SK-MEL-5 (cell line): ENCODE measurements around the gene C22orf31. TPM values are rescaled to one million over a fixed set of nuclear protein-coding genes. Genes with fewer than 3 reads are reported as not detected.
"Not testable (repeated sequence)": the region's sequence is repeated elsewhere in the genome, so short reads cannot be mapped to it uniquely, and the experiment has no call there.

ENCODE experiments used
- DNase-seq: peaks from one replicate; pipeline ENCODE4 v3.0.0-alpha.2; 2016; ENCODE audit warnings: low read depth, low spot score
- in situ Hi-C: cut with HindIII; loops from 2 replicates; pipeline ENCODE4 v1.10.0; 2016; ENCODE audit warnings: low sequenced_read_pairs, high pct_unique_total_duplicates, low pct_unique_long_range_greater_than_20kb
- total RNA-seq: library from RNA; depleted of rRNA; stranded (reverse); fragments of >200 nt; shearing (Covaris generic); gene quantifications from 2 replicates; pipeline ENCODE4 v1.2.3, GENCODE V29; 2014

C22orf31 gene
- total RNA-seq, 1 experiment from 2014 or later = not detected

GRCh38 chr22:29083933-29084591, 22.4 kb upstream of the C22orf31 start:
- DNase-seq = no peak
- in situ Hi-C loops = no loop called here

- in situ Hi-C loops, DNase-seq: not testable (repeated sequence)
These were observed 21.9 kb upstream of the C22orf31 start for GRCh38 chr22:29083576-29083932.

- in situ Hi-C loops = no loop called here
- DNase-seq = no peak
These were observed 21.4 kb upstream of the C22orf31 start for GRCh38 chr22:29082826-29083545.

- DNase-seq = no peak
- in situ Hi-C loops = no loop called here
These were observed 20.0 kb upstream of the C22orf31 start for GRCh38 chr22:29081517-29082236.

GRCh38 chr22:29080106-29080975, 18.7 kb upstream of the C22orf31 start:
- DNase-seq = peak; percentile 68
- in situ Hi-C loops = no loop called here

GRCh38 chr22:29079218-29079901, 17.7 kb upstream of the C22orf31 start:
- no peak for DNase-seq
- in situ Hi-C loops = no loop called here

- in situ Hi-C loops = no loop called here
- no peak for DNase-seq
These were observed 17.2 kb upstream of the C22orf31 start for GRCh38 chr22:29078869-29079207.

GRCh38 chr22:29078036-29078868, 16.6 kb upstream of the C22orf31 start:
- DNase-seq = no peak
- in situ Hi-C loops = no loop called here

- no peak for DNase-seq
- in situ Hi-C loops = no loop called here
These were observed 12.7 kb upstream of the C22orf31 start for GRCh38 chr22:29074276-29074772.

GRCh38 chr22:29073618-29074275, 12.1 kb upstream of the C22orf31 start:
- in situ Hi-C loops = no loop called here
- no peak for DNase-seq

- in situ Hi-C loops = no loop called here
- DNase-seq = no peak
These were observed 11.5 kb upstream of the C22orf31 start, which contains the start of gene KREMEN1 for GRCh38 chr22:29072979-29073617. TSS of gene KREMEN1 (plus strand) at chr22:29073035. CDS start at chr22:29073131, 96 bp downstream.

GRCh38 chr22:29072193-29072978, 10.8 kb upstream of the C22orf31 start:
- peak; percentile 85 for DNase-seq
- in situ Hi-C loops = no loop called here

- DNase-seq = no peak
- in situ Hi-C loops = no loop called here
These were observed 9.8 kb upstream of the C22orf31 start for GRCh38 chr22:29071261-29072045.

- no peak for DNase-seq
- in situ Hi-C loops = no loop called here
These were observed 8.9 kb upstream of the C22orf31 start for GRCh38 chr22:29070490-29070889.
